CD1c-positive myeloid dendritic cell (primary cell): ENCODE data around the gene SMNDC1.
"Not testable (repeated sequence)": the region's sequence is repeated elsewhere in the genome, so short reads cannot be mapped to it uniquely, and the experiment has no call there.

Experiments used
- DNase-seq: peaks from one replicate; pipeline ENCODE4 v3.0.0-alpha.2; 2016; ENCODE audit errors: extremely low spot score

The SMNDC1 gene

DNA sequence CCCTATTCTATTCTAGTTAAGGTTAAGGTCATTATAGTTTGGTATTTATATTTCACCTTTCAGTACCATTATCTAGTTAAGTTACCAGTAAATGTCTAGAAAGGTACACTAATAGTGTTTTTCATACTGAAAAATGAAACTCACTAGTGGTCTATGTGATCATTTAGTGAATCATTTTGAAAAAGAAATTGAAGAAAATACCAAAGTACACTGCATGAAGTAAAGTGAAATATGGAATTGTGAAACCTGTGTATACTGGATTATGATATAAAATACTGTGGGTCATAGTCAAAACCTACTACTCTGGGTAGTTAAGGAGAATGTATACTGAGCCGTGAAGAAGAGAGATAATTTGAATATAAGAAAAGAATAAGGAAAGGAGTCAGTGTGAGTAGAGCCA is 53.3 kb downstream of the SMNDC1 start:
- DNase-seq, result not testable (repeated sequence)

DNA sequence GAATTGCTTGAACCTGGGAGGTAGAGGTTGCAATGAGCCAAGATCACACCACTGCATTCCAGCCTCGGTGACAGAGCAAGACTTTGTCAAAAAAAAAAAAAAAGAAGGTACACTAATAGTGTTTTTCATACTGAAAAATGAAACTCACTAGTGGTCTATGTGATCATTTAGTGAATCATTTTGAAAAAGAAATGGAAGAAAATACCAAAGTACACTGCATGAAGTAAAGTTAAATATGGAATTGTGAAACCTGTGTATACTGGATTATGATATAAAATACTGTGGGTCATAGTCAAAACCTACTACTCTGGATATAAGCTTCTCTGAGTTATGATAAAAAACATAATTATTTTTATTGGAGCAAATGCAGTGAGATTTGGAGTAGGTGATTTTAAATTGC is 55.2 kb downstream of the SMNDC1 start:
- not testable (repeated sequence) for DNase-seq

DNA sequence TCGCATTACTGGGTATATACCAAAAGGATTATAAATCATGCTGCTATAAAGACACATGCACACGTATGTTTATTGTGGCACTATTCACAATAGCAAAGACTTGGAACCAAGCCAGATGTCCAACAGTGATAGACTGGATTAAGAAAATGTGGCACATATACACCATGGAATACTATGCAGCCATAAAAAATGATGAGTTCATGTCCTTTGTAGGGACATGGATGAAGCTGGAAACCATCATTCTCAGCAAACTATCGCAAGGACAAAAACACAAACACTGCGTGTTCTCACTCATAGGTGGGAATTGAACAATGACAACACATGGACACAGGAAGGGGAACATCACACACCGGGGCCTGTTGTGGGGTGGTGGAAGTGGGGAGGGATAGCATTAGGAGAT is 56.9 kb downstream of the SMNDC1 start:
- not testable (repeated sequence) for DNase-seq

DNA sequence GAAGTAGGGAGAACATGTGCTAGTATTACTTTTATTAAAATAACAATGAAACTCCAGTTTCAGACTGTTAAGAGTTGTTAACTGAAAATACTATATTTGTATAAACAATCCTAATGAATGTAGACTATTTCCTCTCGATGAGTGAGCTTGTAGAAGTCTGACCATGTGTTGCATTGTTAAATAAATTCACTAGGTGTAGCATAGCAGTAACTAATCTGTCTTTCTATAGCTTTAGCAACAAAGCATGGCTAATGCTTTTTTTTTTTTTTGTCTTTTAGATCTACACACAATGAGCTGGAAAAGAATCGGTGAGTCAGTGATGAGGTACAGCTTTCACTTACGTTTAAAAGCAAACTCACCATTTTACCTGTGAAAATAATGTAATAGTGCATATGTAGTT is 60.2 kb downstream of the SMNDC1 start:
- no peak for DNase-seq

DNA sequence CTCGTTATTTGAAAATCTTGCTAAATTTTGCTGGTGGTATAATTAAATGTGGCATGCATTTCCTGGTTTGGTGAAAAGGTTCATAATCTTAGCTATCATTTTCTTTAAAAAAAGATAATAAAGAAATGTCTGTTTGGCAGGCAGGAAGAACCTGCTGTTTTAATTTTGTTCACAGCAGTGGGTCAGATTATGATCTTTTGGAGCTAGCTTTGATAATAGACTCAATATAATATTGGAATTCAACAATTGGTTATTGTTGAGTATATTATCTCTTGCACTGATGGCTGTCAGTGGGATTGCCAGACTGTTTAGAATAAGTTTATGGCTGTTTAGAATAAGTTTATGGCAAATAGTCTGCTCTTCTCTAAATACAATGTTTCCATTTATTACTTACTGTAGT is 62.2 kb downstream of the SMNDC1 start:
- DNase-seq, result no peak

DNA sequence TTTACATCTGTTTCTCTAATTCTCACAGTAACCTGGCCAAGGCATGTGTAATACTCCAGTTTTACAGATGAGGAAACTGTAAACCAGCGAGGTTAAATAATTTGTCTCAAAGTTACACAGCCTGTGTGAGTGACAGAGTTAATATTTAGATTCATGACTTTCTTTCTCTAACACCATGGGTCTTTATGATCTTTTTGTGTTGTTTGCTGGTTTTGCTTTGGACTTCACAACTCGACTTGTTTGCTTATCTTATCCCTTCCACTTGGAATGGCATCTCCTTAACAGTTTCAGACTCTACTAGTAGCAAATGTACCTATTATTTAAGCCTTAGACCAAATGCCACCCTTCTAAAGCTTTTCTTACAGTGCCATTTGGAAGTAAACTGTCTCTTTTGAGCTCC is 62.9 kb downstream of the SMNDC1 start:
- DNase-seq, result no peak

DNA sequence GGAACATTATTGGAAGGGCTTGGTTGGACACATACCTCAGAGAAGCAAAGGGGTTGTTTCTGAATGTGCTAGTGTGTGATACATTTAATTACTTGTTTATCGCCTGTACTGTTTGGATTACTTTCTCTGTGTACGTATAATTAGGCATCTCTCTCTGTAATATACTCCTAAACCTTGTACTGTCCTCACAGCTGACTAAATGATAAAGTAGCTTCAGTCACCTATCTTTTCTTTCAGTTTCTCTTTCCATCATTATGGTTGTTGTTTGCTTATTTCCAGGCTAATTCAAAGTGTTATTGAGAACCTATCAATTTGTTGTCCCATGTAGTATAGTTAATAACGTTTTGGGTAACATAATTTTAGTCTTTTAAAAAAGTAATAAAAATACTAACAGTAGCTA is 63.3 kb downstream of the SMNDC1 start:
- DNase-seq, result no peak
